Medulla oblongata (tissue), 1 donor: ENCODE results near the gene RUNX1.

Source experiments
- DNase-seq: peaks from one replicate; pipeline ENCODE4 v3.0.0-alpha.2; 2015; ENCODE audit errors: extremely low spot score

The RUNX1 gene

GRCh38 chr21:35036465-35037383 is 12.4 kb downstream of the RUNX1 start:
- DNase-seq = no peak

GRCh38 chr21:35035581-35035980 is 13.5 kb downstream of the RUNX1 start:
- DNase-seq = no peak

- no peak for DNase-seq
Measured at GRCh38 chr21:35035116-35035515, 14.0 kb downstream of the RUNX1 start.

GRCh38 chr21:35034203-35034926 is 14.7 kb downstream of the RUNX1 start:
- no peak for DNase-seq

- DNase-seq = no peak
Measured at GRCh38 chr21:35032474-35033263, 16.4 kb downstream of the RUNX1 start.

- no peak for DNase-seq
Measured at GRCh38 chr21:35028451-35028978, 20.6 kb downstream of the RUNX1 start.

- DNase-seq = no peak
Measured at GRCh38 chr21:35027563-35028450, 21.3 kb downstream of the RUNX1 start.

GRCh38 chr21:35026617-35027562 is 22.2 kb downstream of the RUNX1 start:
- DNase-seq = peak; percentile 47

- DNase-seq = no peak
Measured at GRCh38 chr21:35026153-35026500, 23.0 kb downstream of the RUNX1 start.

GRCh38 chr21:35025206-35026152 is 23.6 kb downstream of the RUNX1 start:
- no peak for DNase-seq

- no peak for DNase-seq
Measured at GRCh38 chr21:35024513-35024912, 24.6 kb downstream of the RUNX1 start.

- DNase-seq = no peak
Measured at GRCh38 chr21:35024071-35024420, 25.1 kb downstream of the RUNX1 start.

- DNase-seq = no peak
Measured at GRCh38 chr21:35023396-35024070, 25.6 kb downstream of the RUNX1 start.

- no peak for DNase-seq
Measured at GRCh38 chr21:35021546-35021945, 27.6 kb downstream of the RUNX1 start.

- DNase-seq = no peak
Measured at GRCh38 chr21:35020902-35021301, 28.2 kb downstream of the RUNX1 start.

- no peak for DNase-seq
Measured at GRCh38 chr21:35020436-35020835, 28.7 kb downstream of the RUNX1 start.

- DNase-seq = no peak
Measured at GRCh38 chr21:35019631-35020032, 29.5 kb downstream of the RUNX1 start.

- no peak for DNase-seq
Measured at GRCh38 chr21:35017256-35017655, 31.8 kb downstream of the RUNX1 start.
